Measurements from ENCODE around the gene ARV1.

ARV1 gene

DNA sequence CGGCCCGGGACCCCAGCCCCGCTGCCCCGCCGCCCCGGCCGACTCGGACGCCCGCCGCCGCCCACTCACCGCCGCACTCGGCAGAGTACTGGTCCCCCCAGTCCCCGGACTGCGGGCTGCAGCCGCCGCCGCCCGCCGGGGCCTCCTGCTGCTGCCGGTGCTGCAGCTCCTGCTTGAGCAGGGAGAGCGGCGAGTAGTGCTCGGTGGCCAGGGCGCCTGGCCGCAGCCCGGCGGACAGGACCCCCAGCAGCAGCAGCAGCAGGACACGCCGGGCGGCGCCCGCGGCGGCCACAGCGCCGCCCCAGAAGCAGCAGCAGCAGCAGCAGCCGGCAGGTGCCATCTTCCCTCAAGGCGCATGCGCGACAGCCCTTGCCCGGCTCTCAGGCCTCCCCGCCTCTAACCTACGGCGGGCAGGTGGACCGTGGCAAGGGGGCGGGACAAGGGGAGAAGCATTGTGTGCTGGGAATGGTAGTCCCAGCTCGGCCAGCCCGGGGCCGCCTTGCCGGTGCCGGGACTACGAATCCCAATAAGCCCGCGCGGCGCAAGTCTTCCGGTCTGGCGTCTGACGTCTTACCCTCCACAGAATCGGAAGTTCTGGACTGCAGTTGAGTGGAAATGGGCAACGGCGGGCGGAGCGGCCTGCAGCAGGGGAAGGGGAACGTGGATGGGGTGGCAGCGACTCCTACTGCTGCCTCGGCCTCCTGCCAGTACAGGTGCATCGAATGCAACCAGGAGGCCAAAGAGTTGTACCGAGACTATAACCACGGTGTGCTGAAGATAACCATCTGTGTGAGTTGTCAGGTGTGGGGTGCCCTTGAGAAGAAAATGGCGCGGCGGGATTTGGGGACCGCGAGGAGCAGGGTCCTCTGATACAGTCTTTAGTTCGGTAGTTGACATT lies at the start of gene ARV1, which contains the start of gene TTC13:
ARV1 (plus strand) TSS at position 604 of the 898 bp plus-strand sequence; CDS start at position 616, 12 bp downstream.
TTC13 (minus strand) TSS at position 371 of the 898 bp plus-strand sequence; CDS start at position 340, 31 bp downstream.
- peak; percentile 98 for DNase-seq

DNA sequence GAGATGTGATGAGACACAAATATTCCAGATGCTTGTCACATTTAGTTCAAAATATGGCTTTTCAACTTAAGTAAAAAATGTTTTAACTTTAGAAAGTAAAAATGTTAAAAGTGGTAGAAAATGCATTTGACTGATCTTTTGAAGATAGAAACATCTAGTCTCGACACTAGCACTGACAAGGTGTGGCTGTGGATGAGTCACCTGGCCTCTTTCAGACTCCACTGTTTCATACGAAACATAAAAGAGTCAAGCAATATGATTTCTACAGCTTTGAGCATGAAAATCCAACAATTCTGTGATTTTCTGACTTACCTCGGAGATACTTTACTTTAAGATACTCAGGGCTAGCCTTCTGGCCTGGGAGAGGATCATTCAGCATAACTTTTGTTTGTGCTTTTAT lies 47.9 kb upstream of the ARV1 start:
- no peak for DNase-seq

DNA sequence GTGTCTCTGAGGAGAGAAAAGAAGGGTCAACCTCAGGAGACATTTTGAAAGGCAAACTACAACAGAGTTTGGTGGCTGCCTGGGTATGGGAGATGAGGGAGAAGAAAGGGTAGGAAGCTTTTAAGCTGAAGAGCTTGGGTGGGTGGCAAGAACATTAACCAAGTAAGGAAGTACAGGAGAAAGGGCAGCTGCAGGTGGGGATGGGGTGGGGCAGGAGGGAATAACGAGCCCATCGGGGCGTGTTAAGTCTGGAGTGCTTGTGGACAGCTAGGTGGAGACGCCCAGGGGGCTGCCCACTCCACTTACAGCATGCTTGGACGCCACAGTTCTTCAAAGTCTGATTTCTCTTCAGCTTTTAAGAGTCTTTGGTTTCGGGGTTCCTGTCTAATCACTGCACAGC lies 43.0 kb upstream of the ARV1 start:
- no peak for DNase-seq

DNA sequence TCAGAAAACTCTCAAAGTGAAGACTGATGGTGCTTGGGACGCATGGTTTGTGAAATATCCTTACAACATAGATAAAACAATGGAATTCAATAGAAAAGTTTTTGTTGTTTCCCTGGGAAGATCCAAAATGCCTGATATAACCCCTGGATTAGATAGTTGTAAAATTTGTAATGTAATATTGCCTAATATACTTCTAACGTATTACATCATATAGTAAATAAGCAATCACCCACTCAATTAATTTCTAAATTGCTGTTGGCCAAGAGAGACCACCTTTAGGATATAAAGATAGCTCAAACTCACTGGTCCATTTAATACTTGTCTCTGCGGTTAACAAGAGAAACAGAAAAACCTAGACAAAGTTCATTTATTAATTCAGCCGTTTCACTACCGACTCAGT lies 42.4 kb upstream of the ARV1 start:
- no peak for DNase-seq

DNA sequence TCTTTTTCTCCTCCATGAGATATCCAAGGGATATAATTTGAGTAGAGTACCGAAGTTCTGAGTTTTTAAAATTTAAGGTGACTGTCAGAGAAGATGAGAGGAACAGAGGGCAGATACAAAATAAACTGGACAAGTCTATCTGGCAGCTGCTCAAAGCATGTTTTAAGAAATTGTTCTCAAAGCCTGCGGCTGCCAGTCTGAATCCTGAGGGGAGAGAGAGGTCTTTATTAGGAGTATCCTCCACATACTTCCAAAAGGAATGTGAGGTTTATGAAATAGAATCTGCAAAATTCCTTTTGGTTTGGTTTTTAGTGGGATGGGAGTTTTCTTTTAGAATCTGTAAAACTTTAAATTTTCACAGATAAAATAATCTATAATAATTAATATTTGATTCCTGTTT lies 41.5 kb upstream of the ARV1 start:
- no peak for DNase-seq

DNA sequence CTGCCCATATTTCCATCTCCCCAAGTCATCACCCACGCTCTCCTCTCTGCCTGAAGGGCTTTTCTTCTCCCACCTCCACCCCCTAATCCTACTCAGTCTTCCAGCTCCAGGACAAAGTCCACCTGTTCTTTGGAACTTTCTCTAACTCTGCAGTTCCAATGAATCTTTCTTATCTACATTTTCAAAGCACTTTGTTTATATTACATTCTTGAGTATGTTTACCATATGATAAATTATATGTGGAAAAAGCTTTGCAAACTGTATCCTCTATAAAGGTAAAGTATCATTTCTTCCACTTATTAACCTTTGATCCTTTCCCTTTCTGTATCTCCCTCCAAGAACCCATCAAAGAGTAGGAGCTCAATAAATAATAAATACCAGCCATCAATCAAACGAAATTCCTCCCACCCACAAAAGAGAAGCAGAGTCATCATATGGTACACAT lies 39.9 kb upstream of the ARV1 start:
- DNase-seq = no peak

DNA sequence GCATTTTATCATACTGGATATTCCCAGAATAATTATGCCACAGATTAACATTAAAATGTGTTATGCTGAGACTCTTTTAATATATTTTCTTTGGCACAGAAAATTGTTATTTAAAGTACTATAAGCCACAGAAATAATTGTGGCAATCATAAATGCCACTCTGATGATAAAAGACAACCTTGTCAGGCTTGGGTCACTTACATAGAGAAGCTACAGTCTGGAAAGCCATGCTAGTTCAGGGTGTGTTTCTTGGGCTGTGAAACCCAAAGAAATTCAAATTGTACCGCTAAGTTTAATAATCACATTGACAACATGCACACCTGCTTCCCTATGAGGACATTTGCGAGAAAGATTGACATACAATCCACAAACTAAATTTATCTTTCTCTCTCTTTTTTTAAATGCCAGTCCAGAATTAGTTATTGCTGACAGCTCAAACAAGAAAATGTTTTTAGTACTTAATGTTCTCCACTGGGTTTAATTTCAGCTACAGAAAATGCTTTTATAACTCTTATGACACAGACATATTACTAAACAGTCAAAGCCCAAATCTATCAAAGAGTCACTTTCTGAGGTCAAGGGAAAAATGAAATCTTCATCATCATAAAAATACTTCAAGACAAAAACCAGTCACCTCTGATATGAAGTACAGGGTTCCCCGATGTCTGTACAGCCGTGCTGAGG lies 38.9 kb upstream of the ARV1 start:
- DNase-seq = no peak

DNA sequence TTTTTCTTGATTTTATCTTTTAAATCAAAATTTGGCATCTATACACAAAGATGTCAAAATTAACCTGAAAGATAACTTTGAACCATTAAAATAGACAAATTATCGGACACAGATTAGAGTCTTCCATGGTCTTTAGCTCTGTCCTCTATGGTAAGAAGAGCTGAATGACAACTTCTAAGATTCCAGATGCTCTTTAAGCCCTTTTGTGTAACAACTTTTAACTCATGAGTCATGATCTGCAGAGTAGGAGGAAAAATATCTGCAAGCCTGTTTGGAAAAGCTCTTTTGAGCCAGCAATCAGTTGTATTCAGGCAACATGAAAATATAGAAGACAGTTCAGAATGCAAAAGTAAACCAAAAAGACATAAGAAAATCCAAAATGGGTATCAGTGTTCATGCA lies 38.0 kb upstream of the ARV1 start:
- no peak for DNase-seq

DNA sequence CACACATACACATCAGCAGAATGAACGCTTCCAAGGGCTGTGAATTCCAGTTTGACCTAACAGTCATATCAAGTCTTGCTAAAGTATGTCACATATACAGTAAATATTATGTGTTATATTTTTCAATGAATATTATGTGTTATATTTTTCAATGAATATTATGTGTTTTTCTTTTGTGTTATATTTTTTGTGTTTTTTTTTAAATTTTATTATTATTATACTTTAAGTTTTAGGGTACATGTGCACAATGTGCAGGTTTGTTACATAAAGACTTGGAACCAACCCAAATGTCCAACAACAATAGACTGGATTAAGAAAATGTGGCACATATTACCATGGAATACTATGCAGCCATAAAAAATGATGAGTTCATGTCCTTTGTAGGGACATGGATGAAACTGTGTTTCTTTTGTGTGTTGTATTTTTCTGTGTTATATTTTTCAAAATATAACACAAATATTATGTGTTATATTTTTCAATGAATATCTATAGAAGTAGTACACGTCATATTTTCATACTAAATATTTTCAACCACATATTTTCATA lies 35.8 kb upstream of the ARV1 start:
- no peak for DNase-seq

DNA sequence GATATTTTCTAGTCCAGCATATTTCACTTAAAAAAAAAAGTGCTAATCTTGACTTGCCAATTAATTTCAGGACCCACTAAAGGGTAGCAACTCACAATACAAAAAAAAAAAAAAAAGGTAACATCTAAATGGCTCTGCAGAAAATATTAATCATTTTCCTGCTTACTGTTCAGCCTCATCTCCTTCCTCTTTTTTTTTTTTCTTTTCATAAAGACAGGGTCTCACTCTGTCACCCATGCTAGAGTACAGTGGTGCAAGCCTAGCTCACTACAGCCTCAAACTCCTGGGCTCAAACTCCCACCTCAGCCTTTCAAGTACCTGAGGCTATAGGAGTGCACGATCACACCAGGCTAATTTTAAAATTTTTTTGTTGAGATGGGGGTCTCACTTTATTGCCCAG lies 30.6 kb upstream of the ARV1 start:
- no peak for DNase-seq

DNA sequence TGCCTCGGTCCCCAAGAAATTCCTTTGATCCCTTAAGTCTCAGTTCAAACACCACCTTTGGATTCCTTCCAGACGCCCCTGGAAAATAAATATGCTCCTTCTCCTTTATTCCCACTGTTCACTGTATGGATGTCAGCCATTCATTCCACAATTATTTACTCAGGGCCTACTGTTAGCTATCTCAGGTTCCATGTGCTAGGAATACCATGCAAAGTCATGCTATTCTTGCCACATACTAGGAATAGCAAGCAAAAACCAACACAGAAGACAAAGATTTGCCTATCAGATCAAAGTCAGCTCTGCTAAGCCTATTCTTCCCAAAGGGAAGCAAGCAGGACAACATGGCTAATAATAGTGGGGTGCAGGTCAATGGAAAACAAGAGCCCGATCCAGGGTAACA lies 30.0 kb upstream of the ARV1 start:
- DNase-seq = no peak

DNA sequence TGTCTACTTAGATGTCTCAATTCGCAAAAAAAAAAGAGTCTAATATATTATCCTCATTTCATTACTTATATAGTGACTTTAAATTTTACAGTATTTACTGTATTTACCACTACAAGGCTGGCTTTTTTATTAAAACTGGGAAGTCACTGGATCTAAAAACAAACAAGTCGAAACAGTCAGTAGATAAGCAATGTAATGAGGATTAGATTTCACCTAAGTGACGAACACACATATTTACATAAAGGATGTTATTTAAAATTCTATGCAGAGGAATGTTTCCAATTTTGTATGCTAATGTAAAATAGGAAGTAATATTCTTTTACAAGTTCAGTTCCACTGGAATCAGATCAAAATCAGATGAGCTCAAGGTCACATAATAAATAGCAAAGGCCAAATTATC lies 28.5 kb upstream of the ARV1 start:
- no peak for DNase-seq

DNA sequence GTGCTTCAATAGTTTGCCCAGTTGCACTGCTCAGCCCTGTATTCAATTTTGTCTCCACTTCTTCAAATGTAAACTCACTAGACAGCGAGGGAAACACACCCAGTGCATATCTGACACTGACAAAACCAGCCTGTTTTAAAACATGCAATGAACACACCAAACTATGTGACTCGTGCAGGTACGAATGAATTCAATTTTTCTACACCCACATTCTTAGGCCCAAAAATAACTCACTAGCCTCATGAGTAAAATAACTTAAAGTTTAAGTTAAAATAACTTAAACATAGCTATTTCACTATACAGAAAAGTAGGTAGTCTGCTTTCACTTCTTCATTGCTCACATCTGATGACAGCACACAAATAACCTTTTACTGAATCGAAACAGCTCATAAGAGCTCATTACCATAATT lies 21.3 kb upstream of the ARV1 start:
- DNase-seq = no peak

DNA sequence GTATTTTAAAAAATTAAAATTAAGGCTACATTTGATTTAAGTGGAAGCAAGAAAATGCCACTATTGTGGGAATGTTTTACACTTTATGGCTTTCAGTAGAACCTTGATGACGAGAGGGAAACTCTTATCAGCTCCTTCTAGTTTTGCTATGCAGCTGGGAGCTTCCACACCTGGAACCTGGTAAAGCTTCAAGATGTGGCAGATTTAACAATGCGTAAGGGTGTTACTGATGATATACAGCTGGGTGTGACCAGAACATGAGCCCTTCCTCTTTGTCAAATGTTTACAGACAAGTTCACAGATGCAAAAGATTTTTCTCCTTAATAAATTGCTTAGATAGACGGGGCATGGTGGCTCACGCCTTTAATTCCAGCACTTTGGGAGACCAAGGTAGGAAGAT lies 20.5 kb upstream of the ARV1 start:
- no peak for DNase-seq

DNA sequence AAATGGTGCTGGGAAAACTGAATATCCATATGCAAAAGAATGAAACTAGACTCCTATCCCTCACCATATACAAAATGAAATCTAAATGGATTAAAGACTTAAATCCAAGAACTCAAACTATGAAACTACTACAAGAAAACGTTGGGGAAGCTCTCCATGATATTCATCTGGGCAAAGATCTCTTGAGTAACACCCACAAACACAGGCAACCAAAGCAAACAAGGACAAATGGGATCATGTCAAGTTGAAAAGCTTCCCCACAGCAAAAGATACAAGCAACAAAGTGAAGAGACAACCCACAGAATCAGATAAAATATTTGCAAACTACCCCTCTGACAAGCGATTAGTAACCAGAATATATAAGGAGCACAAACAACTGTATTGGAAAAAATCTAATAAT lies 14.0 kb upstream of the ARV1 start:
- no peak for DNase-seq

DNA sequence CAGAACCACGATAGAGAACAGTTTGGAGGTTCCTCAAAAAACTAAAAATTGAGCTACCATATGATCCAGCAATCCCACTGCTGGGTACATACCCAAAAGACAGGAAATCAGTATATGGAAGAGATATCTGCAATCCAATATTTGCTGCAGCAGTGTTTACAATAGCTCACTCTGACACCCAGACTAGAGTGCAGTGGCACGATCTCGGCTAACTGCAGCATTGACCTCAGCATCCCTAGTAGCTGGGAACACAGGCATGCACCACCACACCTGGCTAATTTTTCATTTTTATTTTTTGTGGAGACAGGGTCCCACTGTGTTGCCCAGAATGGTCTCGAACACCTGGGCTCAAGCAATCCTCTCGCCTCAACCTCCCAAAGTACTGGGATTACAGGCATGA lies 13.4 kb upstream of the ARV1 start:
- no peak for DNase-seq

DNA sequence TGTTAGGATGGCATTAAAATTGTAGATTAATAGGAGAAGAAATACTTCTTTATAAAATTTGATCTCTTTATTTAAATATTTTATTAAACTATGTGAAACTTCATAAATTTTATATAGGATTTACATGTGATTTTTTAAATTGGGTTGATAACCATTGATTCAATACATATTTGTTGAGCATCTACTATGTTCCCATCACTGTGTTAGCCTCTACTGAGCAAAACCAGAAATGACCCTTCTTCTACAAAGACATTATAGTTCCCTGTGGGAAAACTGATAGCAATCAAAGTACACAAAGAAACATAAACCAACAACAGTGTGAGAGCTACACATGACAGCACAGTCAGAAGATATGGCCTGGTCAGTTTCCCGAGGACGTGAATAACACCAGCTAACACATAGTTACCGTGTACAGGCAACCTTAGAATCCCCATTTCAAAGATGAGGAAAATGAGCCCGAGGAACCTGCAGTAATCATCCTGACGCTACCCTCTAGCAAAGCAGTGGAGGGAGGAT lies 12.5 kb upstream of the ARV1 start:
- no peak for DNase-seq

DNA sequence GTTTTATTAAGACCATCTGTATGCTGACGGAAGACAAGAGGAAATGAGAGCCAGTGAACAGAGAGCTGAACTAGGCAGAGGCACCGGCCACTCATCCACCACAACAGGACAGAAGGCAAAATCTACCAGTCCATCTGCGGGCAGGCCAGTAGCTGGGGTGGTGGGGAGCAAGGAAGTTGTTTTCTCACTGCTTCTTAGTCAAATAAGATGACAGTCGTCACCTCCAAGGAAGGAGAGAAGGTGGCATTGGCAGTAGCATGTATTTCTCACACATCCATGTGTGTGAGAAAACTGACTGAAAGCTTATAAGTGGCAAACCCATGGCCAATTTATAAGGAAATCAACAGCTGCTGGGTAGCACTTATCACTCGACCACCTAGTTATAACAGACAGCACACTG lies 8.5 kb upstream of the ARV1 start:
- no peak for DNase-seq

DNA sequence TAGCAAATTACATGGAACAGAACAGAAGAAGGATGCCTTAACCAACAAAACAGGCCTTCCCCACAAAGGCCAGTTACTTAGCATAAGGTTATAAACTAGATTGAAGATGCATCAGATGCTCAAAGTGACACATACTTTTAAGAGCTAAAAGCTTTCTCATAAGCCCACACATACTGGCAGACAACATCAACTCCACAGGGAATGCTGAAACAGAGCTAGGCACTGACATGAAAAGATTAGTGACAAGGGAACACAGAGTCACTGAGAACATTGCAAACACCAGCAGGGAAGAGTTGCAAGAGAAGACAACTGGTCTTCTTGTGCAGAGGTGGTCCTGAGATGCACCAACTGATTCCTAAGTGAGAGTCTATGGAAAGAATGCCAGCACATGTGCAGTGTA lies 7.1 kb upstream of the ARV1 start:
- no peak for DNase-seq

DNA sequence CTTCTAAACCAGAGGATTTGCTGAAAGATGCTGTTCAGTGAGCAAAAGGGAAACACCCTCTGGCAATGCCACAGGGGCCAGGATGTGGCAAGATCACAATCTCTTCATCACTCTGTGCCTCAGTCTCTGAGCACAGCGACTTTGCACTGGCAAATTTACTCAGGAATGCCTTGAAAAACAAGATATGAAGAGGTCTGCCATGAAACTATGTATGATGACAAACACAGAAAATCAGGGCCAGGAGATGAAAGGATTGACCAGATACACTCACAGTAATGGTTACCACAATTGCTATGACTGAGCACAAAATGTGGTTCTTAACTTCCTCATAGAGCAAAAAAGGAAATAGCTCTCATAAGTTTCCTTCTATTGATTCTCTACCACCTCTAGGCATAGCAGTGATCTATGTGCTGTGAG lies 6.0 kb upstream of the ARV1 start:
- DNase-seq = no peak

DNA sequence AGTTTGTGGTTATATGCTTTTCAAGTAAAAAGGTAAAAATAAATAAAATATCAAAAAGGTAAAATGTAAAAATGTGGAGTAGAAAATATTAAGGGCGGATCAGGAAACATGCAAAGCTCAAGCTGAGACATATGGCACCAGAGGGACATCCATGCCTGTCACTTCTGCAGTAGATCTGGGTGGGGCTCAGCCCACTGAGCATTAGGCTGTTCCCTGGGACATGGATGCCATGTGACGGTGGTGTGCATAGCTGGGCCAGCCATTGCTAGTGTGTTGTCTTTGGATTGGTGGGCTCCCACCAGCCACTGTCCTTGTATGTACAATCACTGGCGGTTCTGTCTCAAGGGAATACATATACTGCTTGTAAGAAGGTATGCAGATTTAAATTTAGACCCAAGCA lies 3.3 kb upstream of the ARV1 start:
- no peak for DNase-seq

DNA sequence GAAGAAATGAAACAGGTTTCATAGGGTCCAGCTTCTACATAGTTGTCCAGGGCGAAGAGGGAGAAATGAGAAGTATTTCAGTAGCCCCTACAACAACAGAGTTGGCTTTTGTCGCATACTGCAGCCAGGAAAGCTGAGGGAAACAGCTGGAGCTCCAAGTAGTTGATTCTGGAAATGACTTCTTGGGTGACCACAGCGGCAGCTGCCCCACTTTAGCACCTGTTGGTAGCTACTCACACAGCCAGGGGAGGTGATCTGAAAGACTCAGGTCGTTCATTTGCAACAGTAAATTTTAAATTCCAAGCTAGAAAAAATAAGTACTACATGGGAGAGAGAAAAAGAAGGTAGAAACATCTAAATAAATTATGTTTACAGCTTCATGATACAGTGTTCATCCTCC lies 2.5 kb upstream of the ARV1 start:
- no peak for DNase-seq

DNA sequence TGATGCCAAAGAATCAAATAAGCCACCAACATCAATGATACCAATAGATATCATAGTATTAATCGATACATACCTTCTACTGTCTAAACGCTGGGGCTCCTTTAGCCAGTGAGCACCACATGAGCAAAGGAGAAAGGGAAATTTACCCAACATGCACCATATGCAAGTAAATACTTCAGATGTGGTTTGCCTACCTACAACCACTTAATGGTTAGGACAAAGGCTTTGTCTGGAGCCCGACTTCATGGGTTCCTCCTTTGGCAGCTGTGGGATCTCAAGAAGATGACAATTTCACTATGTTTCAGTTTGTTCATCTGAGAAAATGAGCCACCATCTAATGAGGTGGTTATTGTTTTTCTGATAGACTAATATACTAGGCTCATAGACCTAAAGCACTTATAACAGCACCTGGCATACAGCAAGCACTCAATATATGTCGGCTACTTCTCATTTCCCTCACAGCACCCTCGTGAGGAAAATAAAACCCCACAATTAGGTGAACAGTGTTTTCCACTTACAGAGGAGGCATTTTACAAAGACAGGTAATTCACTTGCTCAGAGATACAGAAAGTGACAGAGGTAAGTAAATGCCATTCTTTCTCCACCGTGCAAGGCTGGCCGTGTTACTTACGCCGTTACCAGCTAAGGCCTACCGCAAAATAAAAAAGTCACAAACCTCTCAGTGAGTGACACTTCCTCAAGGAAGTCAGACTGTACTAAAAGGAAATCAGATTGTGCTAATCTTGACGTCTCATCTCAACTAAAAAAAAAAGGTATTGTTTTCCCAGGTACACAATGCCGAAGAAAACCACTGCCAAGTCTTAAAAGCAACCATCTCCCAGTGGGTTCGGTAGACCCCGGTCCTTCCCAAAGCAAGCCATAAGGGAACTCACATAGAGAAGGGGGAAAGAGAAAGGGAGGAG lies 1.8 kb upstream of the ARV1 start:
- DNase-seq = no peak

Data from DMS 273 treated with DMSO at 0.1 percent for 48 hours (cell line).